ENCODE data around the gene OGA.
A peak's percentile ranks its signal among the peaks of the same experiment; 100 is the strongest.
"Not testable (repeated sequence)": the region's sequence is repeated elsewhere in the genome, so short reads cannot be mapped to it uniquely, and the experiment has no call there.

Gene OGA

GRCh38 chr10:101797403-101798059 is 20.7 kb downstream of the OGA start:
- no peak for DNase-seq (ENCODE audit: low spot score)

DNA sequence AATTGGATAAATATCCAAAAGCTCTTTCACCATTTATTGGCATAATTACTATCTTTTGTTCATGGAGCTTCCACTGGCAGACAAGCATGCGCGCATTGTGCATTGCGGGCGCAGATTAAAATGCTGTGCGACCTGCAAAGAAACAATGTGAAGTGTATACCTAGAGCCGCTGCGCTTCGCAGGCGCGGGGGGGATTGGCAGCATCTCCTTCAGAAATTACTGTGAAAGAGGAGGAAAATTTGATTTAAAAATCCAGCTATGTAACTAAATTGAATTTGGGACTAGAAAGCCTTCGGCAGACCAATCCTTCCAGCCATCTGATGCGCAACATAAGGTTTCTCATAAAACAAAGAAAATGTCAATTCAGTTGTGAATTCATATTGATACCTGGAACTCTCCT is 24.7 kb downstream of the OGA start:
- no peak for DNase-seq (ENCODE audit: low spot score)

GRCh38 chr10:101789686-101790085 is 28.6 kb downstream of the OGA start:
- no peak for DNase-seq (ENCODE audit: low spot score)

DNA sequence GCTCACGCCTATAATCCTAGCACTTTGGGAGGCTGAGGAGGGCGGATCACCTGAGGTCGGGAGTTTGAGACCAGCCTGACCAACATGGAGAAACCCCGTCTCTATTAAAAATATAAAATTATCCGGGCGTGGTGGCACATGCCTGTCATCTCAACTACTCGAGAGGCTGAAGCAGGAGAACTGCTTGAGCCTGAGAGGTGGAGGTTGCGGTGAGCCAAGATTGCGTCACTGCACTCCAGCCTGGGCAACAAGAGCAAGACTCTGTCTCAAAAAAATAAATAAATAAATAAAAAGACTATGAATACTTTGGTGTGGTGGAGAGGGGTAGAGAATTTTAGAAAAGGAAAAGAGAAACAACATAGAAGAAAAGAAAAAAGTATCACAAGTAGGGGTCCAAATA is 29.0 kb downstream of the OGA start:
- not testable (repeated sequence) for DNase-seq (ENCODE audit: low spot score)

DNA sequence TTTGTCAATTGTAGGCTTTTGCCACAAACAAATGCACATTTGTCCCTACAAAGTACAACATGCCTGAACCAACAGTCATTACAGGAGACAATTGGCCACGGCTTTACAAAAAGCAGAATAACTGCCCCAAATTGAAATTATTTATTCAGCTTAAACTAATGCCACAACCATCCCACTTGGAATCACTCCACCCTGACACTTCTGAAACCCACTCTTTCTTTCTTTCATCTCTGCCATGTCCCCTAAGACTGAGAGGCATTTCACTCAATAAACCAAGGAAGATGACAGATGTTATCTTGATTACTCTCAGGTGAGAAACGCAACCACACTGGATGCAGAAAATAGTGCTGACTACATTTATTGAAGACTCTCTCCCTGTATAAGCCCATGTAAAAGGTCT is 32.4 kb downstream of the OGA start:
- DNase-seq (ENCODE audit: low spot score) = no peak

DNA sequence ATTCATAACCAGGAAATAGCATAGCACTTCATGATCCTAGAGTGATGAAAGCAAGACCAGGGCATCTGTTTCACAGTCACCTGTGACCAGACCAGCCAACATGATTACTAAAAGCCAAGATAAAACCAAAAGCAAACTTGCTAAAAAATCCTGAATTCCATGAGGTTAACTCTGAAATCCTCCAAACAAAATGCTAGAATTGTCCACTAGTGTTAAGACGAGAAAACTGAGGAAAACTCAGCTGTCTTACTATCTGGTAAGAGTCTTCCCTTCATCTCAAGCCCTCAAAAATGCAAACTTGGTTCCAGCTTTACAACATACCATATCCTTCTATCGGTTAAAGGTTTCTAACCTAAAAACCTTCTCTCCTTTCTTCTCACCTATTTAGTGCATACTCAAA is 33.7 kb downstream of the OGA start:
- DNase-seq (ENCODE audit: low spot score) = no peak

DNA sequence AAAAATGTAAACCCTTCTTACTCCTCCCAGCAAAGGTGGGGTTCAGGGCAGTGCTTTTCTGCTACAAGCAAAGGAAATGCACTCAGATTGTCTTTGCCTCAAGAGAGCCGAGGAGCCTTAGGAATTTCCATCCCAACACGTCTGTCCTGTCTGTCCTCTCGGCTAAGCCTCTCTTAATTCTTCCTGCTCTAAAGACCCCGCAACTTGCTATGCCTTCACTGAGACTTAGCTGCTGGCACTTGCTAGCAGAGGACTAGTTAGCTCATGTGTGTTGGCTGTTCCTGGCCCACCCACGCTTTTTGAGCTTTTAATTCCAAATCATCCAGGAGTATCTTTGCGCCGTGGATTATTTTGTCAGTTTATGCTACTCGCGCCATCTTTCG is 34.5 kb downstream of the OGA start:
- DNase-seq (ENCODE audit: low spot score) = peak; percentile 33

- peak; percentile 86 for DNase-seq (ENCODE audit: low spot score)
Measured at GRCh38 chr10:101782811-101783735, 35.2 kb downstream of the OGA start, which contains the start of gene NPM3. Gene NPM3 (minus strand): TSS chr10:101783446. CDS start chr10:101783390, 56 bp downstream.

GRCh38 chr10:101781984-101782810 is 36.0 kb downstream of the OGA start:
- peak; percentile 13 for DNase-seq (ENCODE audit: low spot score)

- DNase-seq (ENCODE audit: low spot score) = no peak
Measured at GRCh38 chr10:101781655-101781983, 36.6 kb downstream of the OGA start.

DNA sequence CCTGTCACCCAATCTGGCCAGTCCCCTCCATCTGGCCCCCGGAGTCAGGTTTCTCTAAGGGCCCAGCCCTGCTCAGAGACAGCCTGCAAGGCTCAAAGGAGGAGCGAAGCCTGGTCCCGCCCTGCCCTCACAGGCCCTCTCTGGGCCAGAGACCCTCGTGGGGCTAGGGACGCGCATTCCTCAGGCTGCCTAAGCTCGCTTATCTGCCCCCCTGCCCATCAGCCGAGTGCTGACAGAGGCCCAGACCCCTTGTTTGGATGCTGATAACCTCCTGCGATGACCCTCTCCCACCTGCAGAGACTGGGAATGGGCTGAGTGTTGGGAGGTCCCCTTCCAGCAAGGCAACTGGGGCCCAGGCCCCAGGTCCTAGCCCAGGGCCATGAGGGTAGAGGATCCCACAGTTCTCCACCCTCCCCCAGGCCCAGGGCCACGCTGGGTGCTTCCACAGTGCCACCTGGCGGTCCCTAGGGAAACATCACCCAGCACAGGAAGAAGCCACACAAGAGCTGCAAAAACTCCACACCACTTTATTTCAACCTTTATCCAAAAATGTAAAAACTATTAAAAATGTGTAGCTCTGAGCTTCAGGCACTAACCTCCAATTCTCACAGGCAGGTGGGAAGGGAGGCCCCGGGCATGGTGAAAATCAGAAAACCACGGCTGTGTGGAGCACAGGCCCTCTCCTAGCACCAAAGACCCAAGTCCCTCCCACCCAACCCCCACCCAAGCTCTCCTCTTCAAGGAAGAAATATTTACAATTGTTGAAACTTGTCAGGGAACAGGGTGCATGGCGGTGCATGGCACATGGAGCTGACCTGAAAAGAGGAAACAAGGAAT is 37.2 kb downstream of the OGA start:
- peak; percentile 80 for DNase-seq (ENCODE audit: low spot score)

- peak; percentile 24 for DNase-seq (ENCODE audit: low spot score)
Measured at GRCh38 chr10:101780187-101780817, 37.9 kb downstream of the OGA start.

- peak; percentile 81 for DNase-seq (ENCODE audit: low spot score)
Measured at GRCh38 chr10:101779544-101780186, 38.6 kb downstream of the OGA start.

DNA sequence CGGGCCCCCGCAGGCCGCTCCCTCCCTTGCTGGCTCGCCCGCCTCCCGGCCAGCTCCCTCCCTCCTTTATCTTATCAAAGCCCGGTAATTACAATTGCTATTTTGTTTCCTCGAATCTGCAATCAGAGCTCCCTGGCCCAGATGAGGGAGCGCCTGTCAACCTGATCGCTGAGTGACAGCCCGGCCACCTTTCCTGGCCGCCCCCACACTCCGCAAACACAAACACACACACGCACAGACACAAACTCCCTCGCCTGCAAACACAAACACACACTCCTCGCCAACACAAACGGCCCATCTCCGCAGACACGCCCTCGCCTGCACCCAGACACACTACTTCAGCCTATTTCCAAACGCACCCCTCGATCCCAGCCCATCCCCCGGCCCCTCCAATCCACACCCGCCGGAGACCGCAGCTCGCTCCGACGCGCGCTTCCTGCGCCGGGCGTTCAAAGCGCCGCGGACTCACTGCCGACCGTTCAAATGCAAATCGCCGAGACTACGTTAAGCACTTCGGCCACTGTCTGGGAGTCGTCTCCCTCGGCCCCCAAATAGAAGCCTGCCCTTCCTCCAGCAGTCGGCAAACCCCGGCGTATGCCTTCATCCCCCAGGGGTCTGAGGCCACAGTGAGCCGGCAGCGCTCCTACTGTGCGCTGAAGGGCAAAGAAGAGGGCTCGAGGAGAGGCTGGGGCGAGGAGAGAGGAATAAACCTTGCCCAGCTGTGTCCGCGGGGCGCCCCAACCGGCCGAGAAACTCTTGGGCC is 39.3 kb downstream of the OGA start:
- DNase-seq (ENCODE audit: low spot score) = no peak

DNA sequence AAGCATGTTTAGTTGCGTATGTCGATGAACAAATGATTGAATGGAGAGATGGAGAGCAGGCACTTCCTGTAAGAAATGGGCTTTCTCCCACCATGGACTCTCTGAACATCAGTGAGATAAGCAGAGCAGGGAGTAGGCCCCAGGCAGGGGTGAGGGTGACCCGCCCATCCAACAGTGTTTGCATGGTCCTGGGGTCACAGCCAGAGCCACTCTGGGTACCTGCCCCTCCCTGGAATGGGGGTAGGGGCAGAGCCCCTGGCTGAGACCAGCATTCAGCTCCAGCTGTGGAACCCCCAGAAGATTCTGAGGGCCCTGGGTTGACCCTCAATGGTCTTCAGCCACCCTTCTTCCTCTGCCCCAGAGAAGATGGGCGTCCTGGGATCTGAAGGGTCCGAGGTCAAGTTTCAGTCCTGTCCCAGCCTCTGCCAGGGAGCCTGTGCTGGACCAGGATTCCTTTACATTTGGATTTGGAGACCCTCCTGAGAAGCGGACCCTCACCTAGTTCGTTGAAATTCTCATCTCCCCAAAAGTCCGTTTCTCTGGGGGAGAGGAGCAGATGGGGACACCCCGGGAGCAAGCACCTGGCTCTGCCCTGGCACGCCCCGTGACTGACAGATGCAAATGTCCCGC is 40.0 kb downstream of the OGA start:
- DNase-seq (ENCODE audit: low spot score) = no peak

GRCh38 chr10:101777619-101778145 is 40.6 kb downstream of the OGA start:
- no peak for DNase-seq (ENCODE audit: low spot score)

DNA sequence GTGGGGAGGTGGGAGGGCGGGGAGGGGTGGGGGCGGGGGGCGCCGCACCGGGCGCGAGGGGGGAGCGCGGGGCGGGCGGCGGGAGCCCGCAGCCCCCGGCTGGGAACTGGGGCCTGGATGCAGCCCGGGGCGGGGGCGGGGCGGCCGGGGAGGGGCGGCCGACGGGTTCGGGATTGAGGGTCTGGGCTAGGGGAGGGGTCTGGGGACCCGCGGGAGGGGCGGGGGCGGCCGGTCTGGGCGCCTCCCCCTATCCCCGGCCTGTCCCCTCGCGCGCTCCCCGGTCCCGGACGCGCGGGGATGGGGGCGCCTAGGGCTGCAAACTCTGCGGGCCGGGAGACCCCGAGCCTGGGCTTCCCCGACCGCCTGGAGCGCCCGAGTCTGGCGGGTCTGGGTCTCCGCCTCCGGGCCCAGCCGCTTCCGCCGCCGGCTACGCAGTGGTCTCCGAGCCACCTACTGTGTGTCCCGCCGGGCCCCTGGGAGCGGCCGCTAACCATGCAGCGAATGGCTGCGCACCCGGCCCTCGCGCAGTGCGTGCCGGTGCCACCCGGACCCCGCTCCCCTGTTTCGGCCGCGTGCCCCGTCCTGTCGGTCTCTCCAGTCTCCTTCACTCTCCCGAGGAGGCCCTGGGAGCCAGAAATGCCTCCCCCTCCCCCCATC is 42.0 kb downstream of the OGA start:
- DNase-seq (ENCODE audit: low spot score) = peak; percentile 24
